HUES64 (cell line): Measurements from ENCODE around the gene WNT3.
"Not testable (repeated sequence)": the region's sequence is repeated elsewhere in the genome, so short reads cannot be mapped to it uniquely, and the experiment has no call there.

ENCODE experiments used
- H3K27ac ChIP-seq: 2 replicates; pipeline ENCODE4 v1.7.0; 2013; ENCODE audit warnings: low read depth, low read length, inconsistent platforms
- H3K27me3 ChIP-seq: 2 replicates; pipeline ENCODE4 v1.6.1; 2013; ENCODE audit warnings: mild to moderate bottlenecking, low read length; ENCODE audit not compliant: insufficient read depth
- H3K36me3 ChIP-seq: 2 replicates; pipeline ENCODE4 v1.6.1; 2013; ENCODE audit warnings: mild to moderate bottlenecking, low read length; ENCODE audit not compliant: insufficient read depth
- H3K4me1 ChIP-seq: 2 replicates; pipeline ENCODE4 v1.6.1; 2013; ENCODE audit warnings: mild to moderate bottlenecking, low read length, moderate library complexity; ENCODE audit not compliant: insufficient read depth
- H3K4me3 ChIP-seq: 2 replicates; pipeline ENCODE4 v1.5.1; 2013; ENCODE audit warnings: mild to moderate bottlenecking, low read length, moderate library complexity
- H3K9ac ChIP-seq: 2 replicates; pipeline ENCODE4 v1.6.1; 2013; ENCODE audit warnings: mild to moderate bottlenecking, low read depth, low read length
- H3K9me3 ChIP-seq: 2 replicates; pipeline ENCODE4 v1.6.1; 2013; ENCODE audit warnings: low read depth, low read length; ENCODE audit not compliant: insufficient read depth
- WGBS: fragments of 150-250, 120-280 bp; methylation state at CpG from one replicate; pipeline ENCODE4 v1.1.7; 2013; ENCODE audit warnings: missing lambda C conversion rate; 5-methylcytosine and 5-hydroxymethylcytosine counted together

WNT3 gene

DNA sequence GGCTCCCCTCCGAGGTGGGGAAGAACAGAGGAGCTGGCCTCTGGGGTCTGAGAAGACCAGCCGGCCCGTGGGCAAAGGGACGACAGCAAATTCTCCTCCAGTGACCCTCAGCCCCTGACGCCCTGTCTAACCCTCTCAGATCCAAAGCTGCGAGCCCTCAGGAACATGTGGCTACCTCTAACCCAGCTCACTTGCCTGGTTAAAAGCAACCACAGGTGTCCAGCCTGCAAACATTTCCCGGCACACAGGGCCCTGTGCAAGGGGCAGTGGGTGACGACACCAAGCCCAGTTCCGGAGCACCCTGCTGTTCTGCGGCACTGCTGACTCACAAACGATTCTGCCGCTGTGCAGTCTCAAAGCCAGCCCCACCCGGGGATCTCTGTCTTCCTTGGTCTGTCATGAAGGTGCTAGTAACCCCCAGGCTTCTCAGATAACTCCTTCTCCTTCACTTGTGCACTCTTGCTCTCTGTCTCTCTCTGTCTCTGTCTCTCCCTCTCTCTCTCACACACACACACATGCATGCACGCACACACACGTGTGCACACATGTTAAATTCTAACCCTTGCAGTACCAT, 23.0 kb downstream of the WNT3 start:
- H3K27me3 ChIP-seq, result peaks cover 4% of the 10 kb centered on the region; the same call in 1 of the 2 replicates
- no peaks in the 10 kb centered on the region for H3K36me3 ChIP-seq
- H3K27ac ChIP-seq, result no peak overlapping the region
- no peak overlapping the region for H3K9ac ChIP-seq
- no peak overlapping the region for H3K4me3 ChIP-seq
- H3K4me1 ChIP-seq, result no peaks in the 10 kb centered on the region
- 90% methylated on average over 15 of the region's 15 CpGs for WGBS
- no peaks in the 10 kb centered on the region for H3K9me3 ChIP-seq

GRCh38 chr17:46794318-46794717, 24.2 kb downstream of the WNT3 start:
- Histone ChIP-seq H3K4me3 (no peak overlapping the region), H3K9me3 (no peaks in the 10 kb centered on the region), H3K27me3 (peaks cover 11% of the 10 kb centered on the region), H3K4me1 (no peaks in the 10 kb centered on the region), H3K27ac (no peak overlapping the region), H3K36me3 (no peaks in the 10 kb centered on the region), H3K9ac (no peak overlapping the region)
- WGBS, result 90% methylated on average over 5 of the region's 5 CpGs

- Histone ChIP-seq H3K27me3 (peaks cover 17% of the 10 kb centered on the region), H3K27ac (no peak overlapping the region), H3K9ac (no peak overlapping the region), H3K9me3 (no peaks in the 10 kb centered on the region), H3K4me3 (no peak overlapping the region), H3K4me1 (no peaks in the 10 kb centered on the region), H3K36me3 (no peaks in the 10 kb centered on the region)
- WGBS, result 86% methylated on average over 5 of the region's 5 CpGs
These were observed 25.0 kb downstream of the WNT3 start for GRCh38 chr17:46793541-46793940.

GRCh38 chr17:46793023-46793422, 25.5 kb downstream of the WNT3 start:
- not testable (repeated sequence) for H3K4me3 ChIP-seq, H3K4me1 ChIP-seq, H3K27ac ChIP-seq, H3K36me3 ChIP-seq, H3K9me3 ChIP-seq, H3K9ac ChIP-seq
- H3K27me3 ChIP-seq, result peaks cover 20% of the 10 kb centered on the region
- 90% methylated on average over 6 of the region's 6 CpGs for WGBS

DNA sequence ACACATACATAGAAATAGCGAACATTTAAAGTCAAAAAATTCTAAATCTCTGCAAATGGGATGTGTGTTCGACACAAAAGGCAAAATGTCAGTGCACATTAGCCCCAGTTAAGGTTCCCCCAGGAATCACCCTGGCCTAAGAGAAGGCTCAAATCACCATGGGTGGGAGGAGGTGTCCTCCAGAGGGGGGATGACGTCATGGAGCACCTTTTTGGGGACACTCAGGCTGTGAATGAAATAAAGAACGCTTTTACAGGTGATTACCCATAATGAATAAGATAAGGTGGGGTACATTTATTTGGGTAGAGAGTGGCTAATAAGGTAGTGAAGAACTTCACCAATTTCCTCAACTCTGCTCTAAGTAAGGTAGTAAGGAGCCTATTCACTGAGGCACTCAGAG, 26.4 kb downstream of the WNT3 start:
- Histone ChIP-seq H3K27me3 (peaks cover 22% of the 10 kb centered on the region), H3K36me3 (no peaks in the 10 kb centered on the region)
- WGBS, result 88% methylated on average over 4 of the region's 4 CpGs

DNA sequence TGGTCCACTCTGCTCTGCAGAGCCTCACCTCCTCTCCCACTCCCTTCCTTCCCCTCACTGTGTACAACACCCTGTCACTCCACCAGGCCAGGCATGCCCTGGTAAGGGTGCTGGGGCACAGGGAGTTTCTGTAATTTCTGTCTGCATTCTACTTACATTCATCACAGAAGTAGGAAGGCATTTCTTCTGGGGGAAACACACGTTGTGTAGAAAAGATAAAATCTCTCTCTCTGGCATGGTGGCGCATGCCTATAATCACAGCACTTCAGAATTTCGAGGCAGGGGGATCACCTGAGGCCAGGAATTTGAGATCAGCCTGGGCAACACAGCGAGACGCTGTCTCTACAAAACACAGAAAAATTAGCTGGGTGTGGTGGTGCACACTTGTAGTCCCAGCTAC, 27.0 kb downstream of the WNT3 start:
- Histone ChIP-seq H3K27ac (no peak overlapping the region), H3K9ac (no peak overlapping the region), H3K9me3 (no peaks in the 10 kb centered on the region), H3K36me3 (no peaks in the 10 kb centered on the region), H3K4me1 (no peaks in the 10 kb centered on the region), H3K27me3 (peaks cover 22% of the 10 kb centered on the region), H3K4me3 (no peak overlapping the region)
- 95% methylated on average over 5 of the region's 5 CpGs for WGBS

More for the DNA sequence above, 26.4 kb downstream of the WNT3 start:
- H3K9me3 ChIP-seq, result no peaks in the 10 kb centered on the region
- H3K9ac ChIP-seq, result no peak overlapping the region
- H3K27ac ChIP-seq, result no peak overlapping the region
- H3K4me1 ChIP-seq, result no peaks in the 10 kb centered on the region
- no peak overlapping the region for H3K4me3 ChIP-seq

DNA sequence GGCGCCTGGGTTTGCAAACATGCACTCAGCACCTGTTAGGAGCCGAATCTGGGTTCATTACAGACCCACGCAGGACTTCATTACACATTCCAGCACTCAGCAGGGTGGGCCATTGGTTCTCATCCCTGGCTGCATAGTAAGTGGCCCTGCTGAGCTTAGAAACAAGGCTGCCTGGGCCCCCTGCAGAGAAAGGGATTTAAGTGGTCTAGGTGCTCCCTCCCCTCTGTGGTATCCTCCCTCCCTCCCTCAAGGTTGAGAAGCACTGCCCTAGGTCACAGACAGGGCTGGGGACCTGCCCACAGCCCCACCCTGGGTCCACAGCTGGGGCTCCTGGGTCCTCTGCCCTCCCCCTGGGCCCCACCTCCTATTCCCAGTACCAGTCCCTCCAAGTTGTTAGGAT, 28.3 kb downstream of the WNT3 start:
- Histone ChIP-seq H3K9ac (no peak overlapping the region), H3K4me3 (no peak overlapping the region), H3K27me3 (peaks cover 26% of the 10 kb centered on the region), H3K9me3 (no peaks in the 10 kb centered on the region), H3K27ac (no peak overlapping the region), H3K36me3 (no peaks in the 10 kb centered on the region), H3K4me1 (peaks cover 4% of the 10 kb centered on the region; the same call in 1 of the 2 replicates)
- WGBS, result 64% methylated on average over 3 of the region's 3 CpGs

DNA sequence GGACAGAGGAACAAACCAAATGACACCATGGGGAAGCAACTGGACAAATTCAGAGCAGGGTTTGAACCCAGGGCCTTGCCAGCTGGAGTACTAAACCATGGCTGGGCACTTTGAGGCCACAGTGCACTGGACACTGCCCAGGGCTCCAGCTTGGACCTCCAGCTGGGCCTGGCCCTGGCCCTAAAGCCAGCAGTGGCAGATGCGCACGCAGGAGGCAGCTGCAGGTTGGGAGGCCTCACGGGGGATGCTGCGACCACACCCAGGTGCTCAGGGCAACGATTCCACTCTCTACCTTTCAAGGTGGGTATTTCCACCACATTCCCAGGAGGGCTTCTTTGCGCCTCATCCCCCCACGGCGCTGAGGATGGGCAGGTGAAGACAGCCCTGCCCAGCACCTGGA, 28.9 kb downstream of the WNT3 start:
- peaks cover 27% of the 10 kb centered on the region for H3K27me3 ChIP-seq
- H3K27ac ChIP-seq, result no peak overlapping the region
- peaks cover 4% of the 10 kb centered on the region; the same call in 1 of the 2 replicates for H3K4me1 ChIP-seq
- H3K4me3 ChIP-seq, result no peak overlapping the region
- H3K36me3 ChIP-seq, result no peaks in the 10 kb centered on the region
- H3K9ac ChIP-seq, result no peak overlapping the region
- no peaks in the 10 kb centered on the region for H3K9me3 ChIP-seq
- 92% methylated on average over 8 of the region's 8 CpGs for WGBS

DNA sequence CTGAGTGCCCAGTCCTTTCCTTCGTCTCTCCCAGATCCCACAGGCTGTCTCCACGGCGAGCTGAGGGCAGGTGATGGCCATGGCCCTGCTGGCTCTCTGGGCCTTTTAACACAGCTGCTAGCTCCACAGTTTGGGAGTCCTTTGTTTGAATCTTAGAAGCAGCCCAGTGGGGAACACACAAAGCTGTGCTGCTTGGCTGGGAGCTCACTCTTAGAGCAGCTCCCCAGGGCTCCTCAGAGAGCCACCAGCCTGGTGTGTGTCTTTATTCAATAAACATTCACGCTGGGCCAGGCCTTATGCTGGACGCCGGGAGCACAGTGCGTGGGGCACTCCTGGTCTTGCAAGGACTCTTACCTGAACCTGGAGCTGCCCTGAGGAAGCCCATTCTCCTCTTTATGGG, 29.7 kb downstream of the WNT3 start:
- H3K27ac ChIP-seq, result no peak overlapping the region
- no peaks in the 10 kb centered on the region for H3K9me3 ChIP-seq
- H3K36me3 ChIP-seq, result no peaks in the 10 kb centered on the region
- H3K9ac ChIP-seq, result no peak overlapping the region
- H3K4me1 ChIP-seq, result peaks cover 4% of the 10 kb centered on the region; the same call in 1 of the 2 replicates
- peaks cover 27% of the 10 kb centered on the region for H3K27me3 ChIP-seq
- WGBS, result 68% methylated on average over 7 of the region's 7 CpGs
- H3K4me3 ChIP-seq, result no peak overlapping the region

DNA sequence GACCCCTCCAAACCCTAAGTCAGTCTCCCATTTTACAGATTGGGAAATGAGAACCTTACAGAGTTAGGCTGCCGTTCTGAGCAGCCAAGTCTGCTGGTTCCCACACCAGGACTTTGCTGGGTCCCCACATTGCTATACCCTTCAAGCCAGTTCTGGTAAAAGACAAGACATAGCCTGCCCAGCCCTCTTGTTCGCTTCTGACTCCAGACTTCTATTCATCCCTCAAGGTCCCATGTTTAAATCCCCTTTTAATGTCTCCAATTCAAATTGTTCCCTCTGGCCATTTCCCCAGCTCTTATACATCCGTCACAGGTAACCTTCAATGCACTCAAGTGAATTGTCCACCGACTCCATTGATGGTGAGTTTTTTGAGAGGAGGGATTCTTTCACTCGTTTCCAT, 30.2 kb downstream of the WNT3 start:
- H3K4me1 ChIP-seq, result peaks cover 4% of the 10 kb centered on the region; the same call in 1 of the 2 replicates
- no peaks in the 10 kb centered on the region for H3K9me3 ChIP-seq
- H3K4me3 ChIP-seq, result no peak overlapping the region
- H3K9ac ChIP-seq, result no peak overlapping the region
- peaks cover 27% of the 10 kb centered on the region for H3K27me3 ChIP-seq
- no peak overlapping the region for H3K27ac ChIP-seq
- 92% methylated on average over 5 of the region's 5 CpGs for WGBS
- H3K36me3 ChIP-seq, result no peaks in the 10 kb centered on the region

DNA sequence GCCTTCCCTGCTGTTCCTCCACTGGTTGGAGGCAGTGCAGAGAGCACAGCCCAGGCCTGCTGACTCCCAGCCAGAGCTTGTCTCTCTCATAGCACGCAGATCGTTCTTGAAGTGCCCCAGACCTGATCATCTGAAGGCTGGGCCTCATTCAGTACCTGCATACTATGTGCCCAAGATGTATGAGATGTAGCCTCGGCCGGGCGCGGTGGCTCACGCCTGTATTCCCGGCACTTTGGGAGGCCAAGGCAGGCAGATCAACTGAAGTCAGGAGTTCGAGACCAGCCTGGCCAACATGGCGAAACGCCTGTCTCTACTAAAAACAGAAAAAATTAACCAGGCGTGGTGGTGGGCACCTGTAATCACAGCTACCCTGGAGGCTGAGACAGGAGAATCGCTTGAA, 31.0 kb downstream of the WNT3 start:
- Histone ChIP-seq H3K9me3 (no peaks in the 10 kb centered on the region), H3K4me1 (peaks cover 4% of the 10 kb centered on the region; the same call in 1 of the 2 replicates), H3K9ac (no peak overlapping the region), H3K36me3 (no peaks in the 10 kb centered on the region), H3K27ac (no peak overlapping the region), H3K4me3 (no peak overlapping the region), H3K27me3 (peaks cover 27% of the 10 kb centered on the region)
- 94% methylated on average over 13 of the region's 13 CpGs for WGBS

GRCh38 chr17:46785696-46786095, 32.8 kb downstream of the WNT3 start:
- H3K4me3 ChIP-seq, result no peak overlapping the region
- H3K4me1 ChIP-seq, result peaks cover 4% of the 10 kb centered on the region; the same call in 1 of the 2 replicates
- no peaks in the 10 kb centered on the region for H3K36me3 ChIP-seq
- H3K27ac ChIP-seq, result no peak overlapping the region
- 38% methylated on average over 7 of the region's 7 CpGs for WGBS
- H3K9me3 ChIP-seq, result no peaks in the 10 kb centered on the region
- no peak overlapping the region for H3K9ac ChIP-seq
- H3K27me3 ChIP-seq, result peaks cover 23% of the 10 kb centered on the region; the same call in 1 of the 2 replicates
